ENCODE measurements around the gene TXNDC2.
"Not testable (repeated sequence)": the region's sequence is repeated elsewhere in the genome, so short reads cannot be mapped to it uniquely, and the experiment has no call there.

The TXNDC2 gene

DNA sequence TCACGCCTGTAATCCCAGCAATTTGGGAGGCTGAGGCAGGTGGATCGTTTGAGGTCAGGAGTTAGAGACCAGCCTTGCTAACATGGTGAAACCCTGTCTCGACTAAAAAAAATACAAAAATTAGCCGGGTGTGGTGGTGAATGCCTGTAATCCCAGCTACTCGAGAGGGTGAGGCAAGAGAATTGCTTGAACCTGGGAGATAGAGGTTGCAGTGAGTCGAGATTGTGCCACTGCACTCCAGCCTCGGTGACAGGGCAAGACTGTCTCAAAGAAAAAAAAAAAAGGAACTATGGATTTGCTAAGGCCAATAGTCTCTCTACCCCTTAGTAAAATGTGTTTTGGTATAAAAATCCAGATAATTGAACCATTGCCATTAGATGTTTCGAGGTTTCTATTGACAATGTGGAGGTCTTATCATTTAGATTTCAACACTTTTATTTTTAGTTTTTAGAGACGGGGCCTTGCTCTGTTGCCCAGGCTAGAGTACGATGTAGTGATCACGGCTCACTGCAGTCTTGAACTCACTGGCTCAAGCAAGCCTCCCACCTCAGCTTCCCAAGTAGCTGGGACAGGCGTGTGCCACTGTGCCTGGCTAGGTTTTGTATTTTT, 1.1 kb upstream of the TXNDC2 start:
- no peak overlapping the region for H3K27ac Mint-ChIP-seq
- H3K36me3 Mint-ChIP-seq = no peaks in the 10 kb centered on the region

DNA sequence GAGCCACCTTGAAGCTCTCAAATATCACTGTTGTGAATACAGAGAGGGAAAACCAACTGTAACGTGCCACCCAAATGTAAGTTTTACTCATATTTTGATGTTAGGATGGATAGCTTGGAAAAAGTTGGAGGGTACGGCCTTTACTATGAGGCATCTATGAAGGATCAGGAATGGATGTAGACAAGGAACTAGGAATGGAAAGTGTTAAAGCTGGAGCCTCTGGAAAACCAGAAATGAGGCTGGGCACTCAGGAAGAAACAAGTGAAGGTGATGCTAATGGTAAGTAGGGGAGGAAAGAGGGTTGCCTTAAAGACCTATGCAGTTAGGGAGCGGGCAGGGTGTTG, 204 bp downstream of the TXNDC2 start:
- DNase-seq (ENCODE audit: low spot score in 2 of 2) = no peak
- no peak overlapping the region for H3K4me3 Mint-ChIP-seq

More for the DNA sequence above, 1.1 kb upstream of the TXNDC2 start:
- Mint-ChIP-seq H3K4me3 (no peak overlapping the region), H3K27me3 (no peaks in the 10 kb centered on the region), H3K4me1 (no peaks in the 10 kb centered on the region), H3K9me3 (no peaks in the 10 kb centered on the region)
- no peak for ATAC-seq (ENCODE audit: low read depth)
- DNase-seq (ENCODE audit: low spot score in 2 of 2) = no peak

GRCh38 chr18:9887992-9888391, 2.2 kb downstream of the TXNDC2 start:
- no peak overlapping the region for H3K27ac Mint-ChIP-seq
- no peak overlapping the region for H3K4me3 Mint-ChIP-seq
- H3K27me3 Mint-ChIP-seq = no peaks in the 10 kb centered on the region
- ATAC-seq (ENCODE audit: low read depth) = no peak
- no peaks in the 10 kb centered on the region for H3K36me3 Mint-ChIP-seq
- no peak for DNase-seq (ENCODE audit: low spot score in 2 of 2)
- H3K9me3 Mint-ChIP-seq = no peaks in the 10 kb centered on the region
- no peaks in the 10 kb centered on the region for H3K4me1 Mint-ChIP-seq

More for the DNA sequence above, 204 bp downstream of the TXNDC2 start:
- Mint-ChIP-seq H3K4me1 (no peaks in the 10 kb centered on the region), H3K27ac (no peak overlapping the region), H3K36me3 (no peaks in the 10 kb centered on the region), H3K27me3 (no peaks in the 10 kb centered on the region), H3K9me3 (no peaks in the 10 kb centered on the region)
- no peak for ATAC-seq (ENCODE audit: low read depth)

- no peak overlapping the region for H3K27ac Mint-ChIP-seq
- no peaks in the 10 kb centered on the region for H3K36me3 Mint-ChIP-seq
- no peak for ATAC-seq (ENCODE audit: low read depth)
- H3K4me3 Mint-ChIP-seq = no peak overlapping the region
- H3K4me1 Mint-ChIP-seq = no peaks in the 10 kb centered on the region
- no peaks in the 10 kb centered on the region for H3K9me3 Mint-ChIP-seq
- DNase-seq (ENCODE audit: low spot score in 2 of 2) = no peak
- no peaks in the 10 kb centered on the region for H3K27me3 Mint-ChIP-seq
Measured at GRCh38 chr18:9890196-9890595, 4.4 kb downstream of the TXNDC2 start.

DNA sequence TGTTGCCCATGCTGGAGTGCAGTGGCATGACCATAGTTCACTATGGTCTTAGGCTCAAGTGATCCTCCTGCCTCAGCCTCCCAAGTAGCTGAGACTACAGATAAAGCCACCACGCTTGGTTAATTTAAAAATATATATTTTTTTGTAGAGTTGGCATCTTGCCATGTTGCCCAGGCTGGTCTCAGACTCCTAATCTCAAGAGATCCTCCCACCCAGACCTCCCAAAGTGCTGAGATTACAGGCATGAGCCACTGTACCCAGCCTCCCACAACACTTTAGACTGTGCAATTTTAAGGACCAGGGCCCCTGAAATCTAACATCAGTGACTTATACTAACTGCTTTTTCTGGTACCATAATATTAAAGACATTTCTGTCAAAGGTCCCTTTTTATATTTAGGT, 5.2 kb downstream of the TXNDC2 start:
- no peak overlapping the region for H3K4me3 Mint-ChIP-seq
- no peak overlapping the region for H3K27ac Mint-ChIP-seq
- no peaks in the 10 kb centered on the region for H3K36me3 Mint-ChIP-seq
- no peaks in the 10 kb centered on the region for H3K27me3 Mint-ChIP-seq
- no peak for DNase-seq (ENCODE audit: low spot score in 2 of 2)
- ATAC-seq (ENCODE audit: low read depth) = no peak
- H3K4me1 Mint-ChIP-seq = no peaks in the 10 kb centered on the region
- no peaks in the 10 kb centered on the region for H3K9me3 Mint-ChIP-seq

DNA sequence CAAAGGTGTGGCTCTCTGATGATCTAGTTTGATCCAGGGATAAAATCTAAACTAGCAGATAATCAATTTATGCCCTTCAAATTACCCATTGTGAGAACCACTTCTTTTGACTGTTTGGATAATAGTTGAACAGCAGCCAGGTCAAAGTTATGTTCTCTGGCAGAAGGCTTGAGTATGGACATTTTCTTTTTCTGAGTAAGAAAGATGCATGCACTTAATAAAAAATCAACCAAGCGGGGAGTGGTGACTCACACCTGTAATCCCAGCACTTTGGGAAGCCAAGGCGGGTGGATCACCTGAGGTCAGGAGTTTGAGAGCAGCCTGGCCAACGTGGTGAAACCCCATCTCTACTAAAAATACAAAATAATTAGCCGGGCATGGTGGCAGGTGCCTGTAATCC, 5.7 kb downstream of the TXNDC2 start:
- not testable (repeated sequence) for H3K27me3 Mint-ChIP-seq; H3K36me3 Mint-ChIP-seq; H3K9me3 Mint-ChIP-seq; H3K27ac Mint-ChIP-seq; ATAC-seq (ENCODE audit: low read depth); H3K4me3 Mint-ChIP-seq; DNase-seq (ENCODE audit: low spot score in 2 of 2); H3K4me1 Mint-ChIP-seq

GRCh38 chr18:9894454-9895068, 8.8 kb downstream of the TXNDC2 start:
- H3K27me3 Mint-ChIP-seq = no peaks in the 10 kb centered on the region
- no peak for DNase-seq (ENCODE audit: low spot score in 2 of 2)
- no peaks in the 10 kb centered on the region for H3K36me3 Mint-ChIP-seq
- no peaks in the 10 kb centered on the region for H3K9me3 Mint-ChIP-seq
- no peaks in the 10 kb centered on the region for H3K4me1 Mint-ChIP-seq
- no peak overlapping the region for H3K4me3 Mint-ChIP-seq
- no peak overlapping the region for H3K27ac Mint-ChIP-seq
- ATAC-seq (ENCODE audit: low read depth) = no peak

- H3K4me1 Mint-ChIP-seq = no peaks in the 10 kb centered on the region
- no peak for DNase-seq (ENCODE audit: low spot score in 2 of 2)
- no peaks in the 10 kb centered on the region for H3K27me3 Mint-ChIP-seq
- H3K36me3 Mint-ChIP-seq = no peaks in the 10 kb centered on the region
- no peak overlapping the region for H3K4me3 Mint-ChIP-seq
- H3K9me3 Mint-ChIP-seq = no peaks in the 10 kb centered on the region
- no peak overlapping the region for H3K27ac Mint-ChIP-seq
- no peak for ATAC-seq (ENCODE audit: low read depth)
Measured at GRCh38 chr18:9897129-9897528, 11.4 kb downstream of the TXNDC2 start.

GRCh38 chr18:9897787-9898291, 12.1 kb downstream of the TXNDC2 start:
- H3K9me3 Mint-ChIP-seq; ATAC-seq (ENCODE audit: low read depth); H3K36me3 Mint-ChIP-seq; H3K27me3 Mint-ChIP-seq; H3K4me1 Mint-ChIP-seq; H3K27ac Mint-ChIP-seq; DNase-seq (ENCODE audit: low spot score in 2 of 2); H3K4me3 Mint-ChIP-seq: not testable (repeated sequence)

DNA sequence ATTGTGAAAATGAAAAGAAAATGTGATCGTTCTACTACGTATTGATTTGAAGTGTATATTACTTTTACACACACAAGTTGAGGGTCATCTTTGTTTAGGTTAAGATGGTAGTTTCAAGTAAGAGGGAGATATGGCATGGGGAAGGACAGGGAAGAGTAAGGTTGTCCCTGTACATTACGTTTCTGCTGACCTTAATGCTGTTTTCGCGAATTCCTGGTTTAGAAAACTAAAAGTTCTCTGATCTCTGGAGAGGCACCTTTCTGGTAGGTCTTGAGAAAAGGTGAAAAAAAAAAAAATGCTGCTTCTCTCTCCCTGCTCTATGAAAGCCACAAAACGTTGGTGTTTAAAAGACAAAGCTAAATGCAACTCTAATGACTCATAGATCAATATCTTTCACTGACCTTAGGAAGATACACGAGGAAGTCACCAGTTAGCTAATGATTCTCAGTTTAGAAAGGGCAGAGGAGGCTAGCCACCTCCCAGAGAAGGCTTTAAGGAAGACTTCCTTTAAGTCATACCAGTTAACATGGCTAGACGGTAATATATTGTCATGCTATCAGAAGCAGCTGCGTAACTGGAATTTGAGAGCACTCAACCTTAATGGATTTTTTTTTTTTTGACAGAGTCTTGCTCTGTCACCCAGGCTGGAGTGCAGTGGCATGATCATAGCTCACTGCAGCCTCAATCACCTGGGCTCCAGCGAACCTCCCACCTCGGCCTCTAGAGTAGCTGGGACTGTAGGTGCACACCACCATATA, 13.2 kb downstream of the TXNDC2 start:
- peaks cover 3% of the 10 kb centered on the region for H3K36me3 Mint-ChIP-seq
- no peak overlapping the region for H3K4me3 Mint-ChIP-seq
- DNase-seq (ENCODE audit: low spot score in 2 of 2) = no peak
- H3K4me1 Mint-ChIP-seq = no peaks in the 10 kb centered on the region
- peaks cover 6% of the 10 kb centered on the region for H3K27me3 Mint-ChIP-seq
- H3K9me3 Mint-ChIP-seq = peaks cover 1% of the 10 kb centered on the region
- ATAC-seq (ENCODE audit: low read depth) = no peak
- no peak overlapping the region for H3K27ac Mint-ChIP-seq

- not testable (repeated sequence) for H3K36me3 Mint-ChIP-seq; H3K9me3 Mint-ChIP-seq; ATAC-seq (ENCODE audit: low read depth); DNase-seq (ENCODE audit: low spot score in 2 of 2); H3K4me3 Mint-ChIP-seq; H3K4me1 Mint-ChIP-seq; H3K27ac Mint-ChIP-seq; H3K27me3 Mint-ChIP-seq
Measured at GRCh38 chr18:9899550-9899930, 13.8 kb downstream of the TXNDC2 start.

DNA sequence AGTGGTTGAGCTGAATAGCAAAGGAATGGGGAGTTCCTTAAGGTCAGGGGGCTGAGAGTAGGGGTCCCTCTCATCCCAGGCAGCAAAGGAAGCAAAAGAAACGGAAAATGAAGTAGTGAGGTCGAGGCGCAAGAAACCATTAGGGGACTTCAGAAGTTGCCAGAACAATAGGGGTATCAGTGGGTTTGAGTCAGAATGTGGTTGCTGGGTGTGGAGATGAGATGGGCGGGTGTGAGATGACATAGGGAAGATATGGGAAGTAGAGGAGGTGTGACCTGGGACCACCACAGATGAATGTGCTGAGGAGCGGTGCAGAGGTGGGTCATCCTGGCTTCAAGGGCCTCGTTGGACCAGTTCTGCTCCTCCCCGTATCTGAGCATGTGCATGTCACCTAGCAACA, 14.9 kb downstream of the TXNDC2 start:
- Mint-ChIP-seq H3K4me1 (no peaks in the 10 kb centered on the region), H3K27me3 (peaks cover 9% of the 10 kb centered on the region), H3K4me3 (no peak overlapping the region), H3K36me3 (peaks cover 3% of the 10 kb centered on the region), H3K27ac (no peak overlapping the region), H3K9me3 (peaks cover 1% of the 10 kb centered on the region)
- ATAC-seq (ENCODE audit: low read depth) = no peak
- no peak for DNase-seq (ENCODE audit: low spot score in 2 of 2)

GRCh38 chr18:9901377-9901776, 15.6 kb downstream of the TXNDC2 start:
- Mint-ChIP-seq H3K9me3 (peaks cover 1% of the 10 kb centered on the region), H3K27ac (no peak overlapping the region), H3K4me3 (no peak overlapping the region), H3K4me1 (no peaks in the 10 kb centered on the region), H3K36me3 (peaks cover 3% of the 10 kb centered on the region), H3K27me3 (peaks cover 13% of the 10 kb centered on the region)
- ATAC-seq (ENCODE audit: low read depth) (no peak), DNase-seq (ENCODE audit: low spot score in 2 of 2) (no peak)

DNA sequence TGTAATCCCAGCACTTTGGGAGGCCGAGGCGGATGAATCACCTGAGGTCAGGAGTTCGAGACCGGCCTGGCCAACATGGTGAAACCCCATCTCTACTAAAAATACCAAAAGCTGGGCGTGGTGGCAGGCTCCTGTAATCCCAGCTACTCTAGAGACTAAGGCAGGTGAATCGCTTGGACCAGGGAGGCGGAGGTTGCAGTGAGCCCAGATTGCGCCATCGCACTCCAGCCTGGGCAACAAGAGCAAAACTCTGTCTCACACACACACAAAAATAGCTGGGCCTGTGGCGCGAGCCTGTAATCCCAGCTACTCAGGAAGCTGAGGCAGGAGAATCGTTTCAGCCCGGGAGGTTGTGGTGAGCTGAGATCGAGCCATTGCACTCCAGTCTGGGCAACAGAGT, 16.5 kb downstream of the TXNDC2 start:
- H3K4me3 Mint-ChIP-seq; H3K27ac Mint-ChIP-seq; H3K9me3 Mint-ChIP-seq; ATAC-seq (ENCODE audit: low read depth); H3K4me1 Mint-ChIP-seq; H3K36me3 Mint-ChIP-seq; DNase-seq (ENCODE audit: low spot score in 2 of 2): not testable (repeated sequence)
- peaks cover 18% of the 10 kb centered on the region for H3K27me3 Mint-ChIP-seq

All from memory B cell (primary cell).